ENCODE measurements around the gene PDLIM7.
A peak's percentile ranks its signal among the peaks of the same experiment; 100 is the strongest.

PDLIM7 gene

DNA sequence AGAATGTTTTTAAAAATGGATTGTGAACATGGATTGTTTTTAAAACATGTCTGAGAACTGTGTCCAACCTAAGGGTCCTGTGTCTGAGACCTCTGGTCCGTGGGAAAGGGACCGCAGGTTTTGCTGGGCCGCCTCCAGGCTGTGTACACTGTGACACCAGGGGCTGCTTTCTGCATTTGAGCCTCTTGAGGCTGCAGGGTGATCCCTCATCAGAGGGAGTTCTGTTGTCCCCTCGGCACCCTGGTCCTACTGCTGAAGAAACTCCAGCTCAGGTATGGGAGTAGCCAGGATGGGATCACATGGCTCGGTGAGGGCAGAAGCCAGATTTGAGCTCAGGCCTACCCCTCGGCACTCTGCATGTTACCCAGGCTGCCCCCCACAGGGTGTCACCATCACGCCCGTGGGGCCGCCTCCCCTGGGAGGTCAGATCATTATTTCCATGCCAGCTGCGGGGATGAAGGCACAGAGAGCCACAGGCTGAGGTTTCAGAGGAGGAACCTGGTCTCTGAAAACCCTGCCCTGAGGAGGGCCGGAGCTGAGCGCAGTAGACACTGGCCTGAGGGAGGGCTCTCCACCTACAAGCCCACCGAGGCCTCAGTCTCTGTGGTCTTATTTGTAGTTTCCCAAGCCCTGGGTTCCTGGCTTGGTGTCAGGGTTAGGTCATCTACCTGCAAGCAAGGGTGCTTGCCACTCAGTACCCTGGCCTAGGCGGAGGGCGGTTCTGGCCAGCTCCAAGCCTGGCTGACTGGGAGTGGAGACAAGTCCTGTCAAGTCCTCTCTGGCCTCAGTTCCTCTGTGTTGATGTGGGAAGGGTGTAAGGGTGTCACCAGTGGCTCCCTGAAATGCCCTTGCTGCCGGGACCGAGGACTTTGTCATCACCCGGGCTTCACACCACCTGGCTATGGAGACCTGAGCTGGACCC, 48.0 kb downstream of the PDLIM7 start:
- Histone ChIP-seq H3K4me1 (ENCODE audit: insufficient read depth, low read length, severe bottlenecking) (peaks cover 49% of the 10 kb centered on the region), H3K4me2 (ENCODE audit: low read length) (peak overlapping the region; percentile 13; the same call in 1 of the 2 replicates), H4K20me1 (ENCODE audit: insufficient read depth, low read length) (no peaks in the 10 kb centered on the region)

DNA sequence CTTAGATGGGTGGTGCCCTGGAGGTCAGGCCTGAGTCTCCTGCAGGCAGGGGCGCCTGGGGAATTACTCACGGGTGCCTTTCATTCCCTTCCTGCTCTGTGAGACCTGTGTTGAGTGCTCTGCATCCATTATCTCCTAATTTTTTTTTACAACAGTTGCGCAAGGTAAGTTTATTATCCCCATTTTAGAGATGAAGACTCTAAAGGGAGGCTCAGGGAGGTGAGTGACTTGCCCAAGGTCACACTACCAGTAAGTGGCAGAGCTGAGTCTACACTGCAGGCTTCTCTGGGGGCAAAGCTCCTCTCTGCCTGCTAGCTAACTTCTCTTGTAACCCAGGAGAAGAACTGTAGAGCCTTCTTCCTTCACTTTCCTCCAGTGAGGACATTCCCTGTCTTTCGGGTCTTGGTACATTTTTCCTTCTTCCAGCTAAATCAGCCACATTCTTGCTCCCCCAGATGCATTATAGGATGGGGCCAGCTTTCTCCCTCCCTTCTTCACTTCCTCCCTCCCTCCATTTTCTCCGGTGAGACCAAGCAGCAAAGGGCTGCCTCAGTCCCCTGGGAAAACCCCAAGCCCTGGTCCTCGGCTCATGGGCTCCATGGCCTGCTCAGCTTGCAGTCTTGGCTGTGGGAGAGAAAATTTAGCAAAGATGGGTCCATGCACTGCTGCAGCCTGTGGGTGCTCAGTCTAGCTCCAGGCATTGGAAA, 49.0 kb downstream of the PDLIM7 start:
- Histone ChIP-seq H3K27me3 (ENCODE audit: insufficient read depth, low read length) (no peaks in the 10 kb centered on the region), H3K4me2 (ENCODE audit: low read length) (peak overlapping the region; percentile 59), H3F3A (ENCODE audit: insufficient read depth, low read length) (no peaks in the 10 kb centered on the region), H3K79me2 (ENCODE audit: insufficient read depth, low read length) (no peaks in the 10 kb centered on the region), H4K20me1 (ENCODE audit: insufficient read depth, low read length) (no peaks in the 10 kb centered on the region), H3K36me3 (ENCODE audit: insufficient read depth, low read length) (no peaks in the 10 kb centered on the region; the same call in 1 of the 2 replicates), H3K4me1 (ENCODE audit: insufficient read depth, low read length, severe bottlenecking) (peaks cover 40% of the 10 kb centered on the region), H3K9me3 (ENCODE audit: low read length) (no peaks in the 10 kb centered on the region), H3K4me3 (ENCODE audit: low read depth, low read length, poor library complexity, severe bottlenecking) (peak overlapping the region; percentile 47), H2AFZ (ENCODE audit: low read length) (no peak overlapping the region), H3K9me2 (ENCODE audit: low read depth, low read length) (no peaks in the 10 kb centered on the region), H3K27ac (ENCODE audit: low read depth, low read length, poor library complexity, severe bottlenecking) (peak overlapping the region; percentile 69), H3K9ac (ENCODE audit: low read length) (peak overlapping the region; percentile 54; the same call in 1 of the 2 replicates)
- TF ChIP-seq EZH2 (IDR thresholded peaks at IDR 0.05; ENCODE audit: borderline replicate concordance, low read length), result no peak

More for the DNA sequence above, 48.0 kb downstream of the PDLIM7 start:
- H3K79me2 ChIP-seq (ENCODE audit: insufficient read depth, low read length), result no peaks in the 10 kb centered on the region
- no peak overlapping the region for H2AFZ ChIP-seq (ENCODE audit: low read length)
- H3K9ac ChIP-seq (ENCODE audit: low read length), result no peak overlapping the region
- H3F3A ChIP-seq (ENCODE audit: insufficient read depth, low read length), result no peaks in the 10 kb centered on the region
- no peaks in the 10 kb centered on the region for H3K9me2 ChIP-seq (ENCODE audit: low read depth, low read length)
- no peak for TF ChIP-seq EZH2 (IDR thresholded peaks at IDR 0.05; ENCODE audit: borderline replicate concordance, low read length)
- TF ChIP-seq, protein P1, sequence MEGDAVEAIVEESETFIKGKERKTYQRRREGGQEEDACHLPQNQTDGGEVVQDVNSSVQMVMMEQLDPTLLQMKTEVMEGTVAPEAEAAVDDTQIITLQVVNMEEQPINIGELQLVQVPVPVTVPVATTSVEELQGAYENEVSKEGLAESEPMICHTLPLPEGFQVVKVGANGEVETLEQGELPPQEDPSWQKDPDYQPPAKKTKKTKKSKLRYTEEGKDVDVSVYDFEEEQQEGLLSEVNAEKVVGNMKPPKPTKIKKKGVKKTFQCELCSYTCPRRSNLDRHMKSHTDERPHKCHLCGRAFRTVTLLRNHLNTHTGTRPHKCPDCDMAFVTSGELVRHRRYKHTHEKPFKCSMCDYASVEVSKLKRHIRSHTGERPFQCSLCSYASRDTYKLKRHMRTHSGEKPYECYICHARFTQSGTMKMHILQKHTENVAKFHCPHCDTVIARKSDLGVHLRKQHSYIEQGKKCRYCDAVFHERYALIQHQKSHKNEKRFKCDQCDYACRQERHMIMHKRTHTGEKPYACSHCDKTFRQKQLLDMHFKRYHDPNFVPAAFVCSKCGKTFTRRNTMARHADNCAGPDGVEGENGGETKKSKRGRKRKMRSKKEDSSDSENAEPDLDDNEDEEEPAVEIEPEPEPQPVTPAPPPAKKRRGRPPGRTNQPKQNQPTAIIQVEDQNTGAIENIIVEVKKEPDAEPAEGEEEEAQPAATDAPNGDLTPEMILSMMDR (IDR thresholded peaks at IDR 0.05; ENCODE audit: low read length), result no peak
- no peak overlapping the region for H3K4me3 ChIP-seq (ENCODE audit: low read depth, low read length, poor library complexity, severe bottlenecking)
- H3K27ac ChIP-seq (ENCODE audit: low read depth, low read length, poor library complexity, severe bottlenecking), result no peak overlapping the region
- H3K36me3 ChIP-seq (ENCODE audit: insufficient read depth, low read length), result no peaks in the 10 kb centered on the region
- H3K27me3 ChIP-seq (ENCODE audit: insufficient read depth, low read length), result no peaks in the 10 kb centered on the region
- H3K9me3 ChIP-seq (ENCODE audit: low read length), result no peaks in the 10 kb centered on the region

DNA sequence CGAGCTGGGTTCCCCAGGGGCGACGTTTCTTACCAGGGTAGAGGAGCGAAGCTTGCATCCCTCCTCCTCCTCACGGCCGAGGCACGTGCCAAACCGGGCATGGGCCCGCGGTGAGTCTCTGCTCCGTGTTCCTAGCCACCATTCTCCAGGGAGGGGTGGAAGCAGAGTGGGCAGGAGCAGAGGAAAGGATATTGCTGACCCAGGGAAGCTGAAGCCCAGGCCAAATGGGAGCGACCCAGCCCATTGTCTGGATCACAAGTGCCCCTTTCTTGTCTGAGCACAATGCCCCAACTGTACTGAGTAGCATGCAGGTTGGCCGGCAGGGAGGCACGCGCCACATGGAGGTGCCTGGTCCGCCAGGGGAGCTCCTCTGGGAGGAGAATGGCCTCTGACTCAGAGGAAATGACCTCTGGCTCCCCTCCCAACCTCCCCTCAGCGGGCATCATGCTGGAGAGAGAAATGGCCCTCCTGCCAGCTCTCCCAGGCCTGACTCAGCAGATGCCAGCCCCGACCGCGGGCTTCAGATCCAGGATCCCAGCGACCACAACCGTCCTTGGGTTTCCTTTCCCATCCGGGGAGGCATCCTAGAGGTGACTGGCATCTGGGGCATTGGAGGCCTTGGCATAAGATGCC, 49.7 kb downstream of the PDLIM7 start:
- peak overlapping the region; percentile 69 for H3K27ac ChIP-seq (ENCODE audit: low read depth, low read length, poor library complexity, severe bottlenecking)
- no peaks in the 10 kb centered on the region for H4K20me1 ChIP-seq (ENCODE audit: insufficient read depth, low read length)
- no peaks in the 10 kb centered on the region; the same call in 1 of the 2 replicates for H3K36me3 ChIP-seq (ENCODE audit: insufficient read depth, low read length)
- no peak for TF ChIP-seq EZH2 (IDR thresholded peaks at IDR 0.05; ENCODE audit: borderline replicate concordance, low read length)
- TF ChIP-seq, protein P1 (IDR thresholded peaks at IDR 0.05; ENCODE audit: low read length), result no peak
- peaks cover 33% of the 10 kb centered on the region for H3K4me1 ChIP-seq (ENCODE audit: insufficient read depth, low read length, severe bottlenecking)
- H3K9me2 ChIP-seq (ENCODE audit: low read depth, low read length), result no peaks in the 10 kb centered on the region
- no peaks in the 10 kb centered on the region for H3K9me3 ChIP-seq (ENCODE audit: low read length)
- no peaks in the 10 kb centered on the region for H3K27me3 ChIP-seq (ENCODE audit: insufficient read depth, low read length)
- H3K79me2 ChIP-seq (ENCODE audit: insufficient read depth, low read length), result no peaks in the 10 kb centered on the region
- H3K9ac ChIP-seq (ENCODE audit: low read length), result peak overlapping the region; percentile 54; the same call in 1 of the 2 replicates
- H3K4me3 ChIP-seq (ENCODE audit: low read depth, low read length, poor library complexity, severe bottlenecking), result peak overlapping the region; percentile 47
- no peak overlapping the region for H2AFZ ChIP-seq (ENCODE audit: low read length)
- H3F3A ChIP-seq (ENCODE audit: insufficient read depth, low read length), result no peaks in the 10 kb centered on the region
- H3K4me2 ChIP-seq (ENCODE audit: low read length), result peak overlapping the region; percentile 59

Data from OCI-LY1 (cell line).